H1 (cell line): ENCODE data around the gene DGUOK. TPM values are rescaled to one million over a fixed set of nuclear protein-coding genes. Genes with fewer than 3 reads are reported as not detected.

Source experiments
- ASH2L ChIP-seq: fragments of 200-600, 300-600 bp; sonication (generic); IDR thresholded peaks from one replicate; pipeline ENCODE4 v1.7.1; 2017; ENCODE audit warnings: low read length
- BCL11A ChIP-seq, 2 experiments: IDR thresholded peaks; one replicate each; pipeline ENCODE4 v1.6.1; 2011; ENCODE audit warnings: low read depth in 2 of 2, low read length in 2 of 2, mild to moderate bottlenecking in 2 of 2
- CEBPB ChIP-seq: IDR thresholded peaks from 2 replicates; pipeline ENCODE4 v1.6.1; 2012; ENCODE audit warnings: low read depth, low read length
- CHD1 ChIP-seq: IDR thresholded peaks from 2 replicates; pipeline ENCODE4 v1.6.1; 2012; ENCODE audit warnings: low read depth, low read length, improper control_type of control experiment
- CREB1 ChIP-seq: IDR thresholded peaks from 2 replicates; pipeline ENCODE4 v1.6.1; 2012; ENCODE audit warnings: inconsistent platforms
- HDAC2 ChIP-seq, 2 experiments: fragments of 300-600 bp in 1 of 2; sonication (generic) in 1 of 2; IDR thresholded peaks; 2 replicates each; pipeline ENCODE4 v1.6.1; 2011 to 2012; ENCODE audit warnings: low read depth in 2 of 2, low read length in 2 of 2, mild to moderate bottlenecking in 2 of 2, moderate library complexity in 2 of 2, borderline replicate concordance in 1 of 2, inconsistent platforms in 1 of 2
- JUND ChIP-seq: IDR thresholded peaks from 2 replicates; pipeline ENCODE4 v1.6.1; 2011; ENCODE audit warnings: mild to moderate bottlenecking, improper control_type of control experiment, low read length
- KDM1A ChIP-seq: fragments of 200-600, 300-600 bp; sonication (generic); IDR thresholded peaks from 2 replicates; pipeline ENCODE4 v1.7.1; 2016; ENCODE audit warnings: mild to moderate bottlenecking, low read length, borderline replicate concordance
- NANOG ChIP-seq: IDR thresholded peaks from 2 replicates; pipeline ENCODE4 v1.6.1; 2011; ENCODE audit warnings: low read length, low read depth, mild to moderate bottlenecking, inconsistent platforms; ENCODE audit not compliant: insufficient read depth, poor library complexity, severe bottlenecking
- SIRT6 ChIP-seq: IDR thresholded peaks from one replicate; pipeline ENCODE4 v1.7.1; 2012; ENCODE audit warnings: low read length, inconsistent platforms
- SP2 ChIP-seq: IDR thresholded peaks from 2 replicates; pipeline ENCODE4 v1.6.1; 2012; ENCODE audit warnings: mild to moderate bottlenecking, low read length, inconsistent platforms
- TAF1 ChIP-seq: IDR thresholded peaks from 2 replicates; pipeline ENCODE4 v1.6.1; 2011; ENCODE audit warnings: mild to moderate bottlenecking, low read depth, low read length
- TCF12 ChIP-seq: IDR thresholded peaks from 2 replicates; pipeline ENCODE4 v1.6.1; 2011; ENCODE audit warnings: low read depth, mild to moderate bottlenecking, low read length
- polyA plus RNA-seq, 7 experiments: library from polyadenylated mRNA; depleted of rRNA in 3 of 7; stranded (reverse) in 5 of 7; unstranded in 2 of 7; fragments of >200 nt in 5 of 7; fragments of 200-250 nt in 2 of 7; gene quantifications; 1 replicate in 5 of 7; 2 replicates in 1 of 7; 4 replicates in 1 of 7; pipeline versions ENCODE4 v1.2.1 to v1.2.3, GENCODE V29; 2011 to 2013; ENCODE audit warnings: missing spikeins in 2 of 7, mixed read lengths in 2 of 7
- total RNA-seq: library from RNA; stranded (reverse); fragmentation: NEBNext Ultra II Directional; extraction: Animal tissue kit (Norgen Biotek cat#: 25700); gene quantifications from 2 replicates; pipeline ENCODE4 v1.2.1, GENCODE V29; 2021
- TF ChIP-seq, protein P1 (sequence below): fragments of 300-600 bp; sonication (generic); IDR thresholded peaks from 2 replicates; pipeline ENCODE4 v1.7.1; 2012; ENCODE audit warnings: low read length, moderate library complexity, mild to moderate bottlenecking, inconsistent platforms; ENCODE audit not compliant: insufficient replicate concordance

The DGUOK gene
- total and polyA plus RNA-seq, 2 of the 8 experiments (the other 6 are each of a cell fraction or from before 2014, with no cell fraction given), result 110 to 168 TPM

DNA sequence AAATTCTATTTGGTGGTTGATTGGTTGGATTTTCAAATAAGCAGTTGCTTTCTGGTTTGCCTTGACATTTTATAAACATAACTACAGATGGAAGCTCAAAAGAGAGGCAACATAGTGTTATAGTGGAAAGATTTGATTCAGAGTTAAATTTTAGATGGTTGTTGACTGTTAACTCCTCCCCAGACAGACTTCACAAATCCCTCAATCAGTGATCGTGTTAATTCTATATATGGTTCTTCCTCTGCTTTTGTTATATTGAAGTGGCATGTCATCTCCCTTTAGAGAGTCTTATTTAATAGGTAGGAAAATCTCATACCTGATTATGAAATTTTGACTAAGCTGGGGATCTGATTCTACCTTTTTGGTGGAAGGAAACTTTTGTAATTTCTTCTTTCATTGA lies 19.5 kb downstream of the DGUOK start (continued):
- TF ChIP-seq, protein P1, sequence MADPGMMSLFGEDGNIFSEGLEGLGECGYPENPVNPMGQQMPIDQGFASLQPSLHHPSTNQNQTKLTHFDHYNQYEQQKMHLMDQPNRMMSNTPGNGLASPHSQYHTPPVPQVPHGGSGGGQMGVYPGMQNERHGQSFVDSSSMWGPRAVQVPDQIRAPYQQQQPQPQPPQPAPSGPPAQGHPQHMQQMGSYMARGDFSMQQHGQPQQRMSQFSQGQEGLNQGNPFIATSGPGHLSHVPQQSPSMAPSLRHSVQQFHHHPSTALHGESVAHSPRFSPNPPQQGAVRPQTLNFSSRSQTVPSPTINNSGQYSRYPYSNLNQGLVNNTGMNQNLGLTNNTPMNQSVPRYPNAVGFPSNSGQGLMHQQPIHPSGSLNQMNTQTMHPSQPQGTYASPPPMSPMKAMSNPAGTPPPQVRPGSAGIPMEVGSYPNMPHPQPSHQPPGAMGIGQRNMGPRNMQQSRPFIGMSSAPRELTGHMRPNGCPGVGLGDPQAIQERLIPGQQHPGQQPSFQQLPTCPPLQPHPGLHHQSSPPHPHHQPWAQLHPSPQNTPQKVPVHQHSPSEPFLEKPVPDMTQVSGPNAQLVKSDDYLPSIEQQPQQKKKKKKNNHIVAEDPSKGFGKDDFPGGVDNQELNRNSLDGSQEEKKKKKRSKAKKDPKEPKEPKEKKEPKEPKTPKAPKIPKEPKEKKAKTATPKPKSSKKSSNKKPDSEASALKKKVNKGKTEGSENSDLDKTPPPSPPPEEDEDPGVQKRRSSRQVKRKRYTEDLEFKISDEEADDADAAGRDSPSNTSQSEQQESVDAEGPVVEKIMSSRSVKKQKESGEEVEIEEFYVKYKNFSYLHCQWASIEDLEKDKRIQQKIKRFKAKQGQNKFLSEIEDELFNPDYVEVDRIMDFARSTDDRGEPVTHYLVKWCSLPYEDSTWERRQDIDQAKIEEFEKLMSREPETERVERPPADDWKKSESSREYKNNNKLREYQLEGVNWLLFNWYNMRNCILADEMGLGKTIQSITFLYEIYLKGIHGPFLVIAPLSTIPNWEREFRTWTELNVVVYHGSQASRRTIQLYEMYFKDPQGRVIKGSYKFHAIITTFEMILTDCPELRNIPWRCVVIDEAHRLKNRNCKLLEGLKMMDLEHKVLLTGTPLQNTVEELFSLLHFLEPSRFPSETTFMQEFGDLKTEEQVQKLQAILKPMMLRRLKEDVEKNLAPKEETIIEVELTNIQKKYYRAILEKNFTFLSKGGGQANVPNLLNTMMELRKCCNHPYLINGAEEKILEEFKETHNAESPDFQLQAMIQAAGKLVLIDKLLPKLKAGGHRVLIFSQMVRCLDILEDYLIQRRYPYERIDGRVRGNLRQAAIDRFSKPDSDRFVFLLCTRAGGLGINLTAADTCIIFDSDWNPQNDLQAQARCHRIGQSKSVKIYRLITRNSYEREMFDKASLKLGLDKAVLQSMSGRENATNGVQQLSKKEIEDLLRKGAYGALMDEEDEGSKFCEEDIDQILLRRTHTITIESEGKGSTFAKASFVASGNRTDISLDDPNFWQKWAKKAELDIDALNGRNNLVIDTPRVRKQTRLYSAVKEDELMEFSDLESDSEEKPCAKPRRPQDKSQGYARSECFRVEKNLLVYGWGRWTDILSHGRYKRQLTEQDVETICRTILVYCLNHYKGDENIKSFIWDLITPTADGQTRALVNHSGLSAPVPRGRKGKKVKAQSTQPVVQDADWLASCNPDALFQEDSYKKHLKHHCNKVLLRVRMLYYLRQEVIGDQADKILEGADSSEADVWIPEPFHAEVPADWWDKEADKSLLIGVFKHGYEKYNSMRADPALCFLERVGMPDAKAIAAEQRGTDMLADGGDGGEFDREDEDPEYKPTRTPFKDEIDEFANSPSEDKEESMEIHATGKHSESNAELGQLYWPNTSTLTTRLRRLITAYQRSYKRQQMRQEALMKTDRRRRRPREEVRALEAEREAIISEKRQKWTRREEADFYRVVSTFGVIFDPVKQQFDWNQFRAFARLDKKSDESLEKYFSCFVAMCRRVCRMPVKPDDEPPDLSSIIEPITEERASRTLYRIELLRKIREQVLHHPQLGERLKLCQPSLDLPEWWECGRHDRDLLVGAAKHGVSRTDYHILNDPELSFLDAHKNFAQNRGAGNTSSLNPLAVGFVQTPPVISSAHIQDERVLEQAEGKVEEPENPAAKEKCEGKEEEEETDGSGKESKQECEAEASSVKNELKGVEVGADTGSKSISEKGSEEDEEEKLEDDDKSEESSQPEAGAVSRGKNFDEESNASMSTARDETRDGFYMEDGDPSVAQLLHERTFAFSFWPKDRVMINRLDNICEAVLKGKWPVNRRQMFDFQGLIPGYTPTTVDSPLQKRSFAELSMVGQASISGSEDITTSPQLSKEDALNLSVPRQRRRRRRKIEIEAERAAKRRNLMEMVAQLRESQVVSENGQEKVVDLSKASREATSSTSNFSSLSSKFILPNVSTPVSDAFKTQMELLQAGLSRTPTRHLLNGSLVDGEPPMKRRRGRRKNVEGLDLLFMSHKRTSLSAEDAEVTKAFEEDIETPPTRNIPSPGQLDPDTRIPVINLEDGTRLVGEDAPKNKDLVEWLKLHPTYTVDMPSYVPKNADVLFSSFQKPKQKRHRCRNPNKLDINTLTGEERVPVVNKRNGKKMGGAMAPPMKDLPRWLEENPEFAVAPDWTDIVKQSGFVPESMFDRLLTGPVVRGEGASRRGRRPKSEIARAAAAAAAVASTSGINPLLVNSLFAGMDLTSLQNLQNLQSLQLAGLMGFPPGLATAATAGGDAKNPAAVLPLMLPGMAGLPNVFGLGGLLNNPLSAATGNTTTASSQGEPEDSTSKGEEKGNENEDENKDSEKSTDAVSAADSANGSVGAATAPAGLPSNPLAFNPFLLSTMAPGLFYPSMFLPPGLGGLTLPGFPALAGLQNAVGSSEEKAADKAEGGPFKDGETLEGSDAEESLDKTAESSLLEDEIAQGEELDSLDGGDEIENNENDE, result no peak
- TF ChIP-seq SIRT6, result no peak
- no peak for TF ChIP-seq ASH2L
- no peak for TF ChIP-seq HDAC2 (IDR thresholded peaks at IDR 0.05; ENCODE audit: borderline replicate concordance in 1 of 2, low read depth in 2 of 2, low read length in 2 of 2)
- TF ChIP-seq NANOG, result no peak
- no peak for TF ChIP-seq BCL11A (IDR thresholded peaks at IDR 0.05; ENCODE audit: low read depth in 2 of 2, low read length in 2 of 2)
- no peak for TF ChIP-seq SP2
- no peak for TF ChIP-seq KDM1A
- TF ChIP-seq TAF1, result no peak
- no peak for TF ChIP-seq CREB1
- no peak for TF ChIP-seq CHD1
- TF ChIP-seq CEBPB, result no peak
- TF ChIP-seq TCF12, result no peak
- TF ChIP-seq JUND, result no peak
